Measurements from ENCODE around the gene MARCHF4.

The MARCHF4 gene

GRCh38 chr2:216351172-216351925 lies 20.9 kb downstream of the MARCHF4 start:
- DNase-seq (ENCODE audit: low read depth in 1 of 2, low spot score in 1 of 2) = no peak

- DNase-seq (ENCODE audit: low read depth in 1 of 2, low spot score in 1 of 2) = no peak
These were observed 22.0 kb downstream of the MARCHF4 start for GRCh38 chr2:216350214-216350791.

DNA sequence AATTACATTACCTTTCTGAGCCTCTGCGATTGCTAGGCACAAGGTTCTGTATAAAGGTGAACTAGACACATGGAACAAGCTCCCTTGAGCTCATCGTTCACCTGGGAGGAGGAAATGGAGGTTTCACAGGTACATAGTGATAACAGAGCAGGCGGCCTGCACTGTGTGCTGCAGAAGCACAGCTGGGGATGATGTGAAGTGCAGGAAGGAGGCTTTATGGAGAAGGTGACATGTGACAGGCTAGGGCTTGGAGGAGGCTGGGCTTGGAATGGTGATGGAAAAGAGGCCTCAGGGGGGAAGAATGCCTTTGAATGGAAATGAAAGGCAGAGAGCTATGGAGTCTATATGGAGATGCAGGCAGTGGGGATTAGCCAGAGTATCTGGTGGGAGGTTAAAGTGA lies 22.9 kb downstream of the MARCHF4 start:
- no peak for DNase-seq (ENCODE audit: low read depth in 1 of 2, low spot score in 1 of 2)

DNA sequence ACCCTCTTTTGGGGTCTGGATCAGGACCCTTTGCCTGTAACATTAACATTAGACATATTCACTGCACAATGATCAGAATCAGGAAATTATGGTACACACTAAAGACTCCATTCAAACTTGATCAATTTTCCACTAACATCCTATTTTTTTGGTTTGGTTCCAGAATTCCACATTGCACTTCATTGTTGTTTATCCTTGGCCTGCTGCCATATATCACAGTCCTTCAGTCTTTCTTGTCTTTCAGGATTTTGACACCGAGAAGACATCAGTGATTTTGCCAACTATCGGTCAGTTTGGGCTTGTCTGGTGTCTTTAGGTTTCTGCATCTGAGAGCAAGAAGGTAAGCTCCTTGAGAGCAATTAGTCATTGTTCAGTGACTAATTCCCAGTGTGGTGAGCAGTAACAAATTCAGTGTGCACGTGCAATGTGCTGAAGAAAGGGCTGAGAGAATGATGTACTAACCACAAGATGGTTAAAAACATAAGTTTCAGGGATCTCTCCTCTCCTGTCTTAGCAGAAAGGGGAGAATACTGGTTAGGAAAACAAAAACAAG lies 23.5 kb downstream of the MARCHF4 start:
- DNase-seq (ENCODE audit: low read depth in 1 of 2, low spot score in 1 of 2) = no peak

- DNase-seq (ENCODE audit: low read depth in 1 of 2, low spot score in 1 of 2) = no peak
These were observed 25.5 kb downstream of the MARCHF4 start for GRCh38 chr2:216346781-216347180.

- no peak for DNase-seq (ENCODE audit: low read depth in 1 of 2, low spot score in 1 of 2)
These were observed 26.4 kb downstream of the MARCHF4 start for GRCh38 chr2:216345846-216346245.

DNA sequence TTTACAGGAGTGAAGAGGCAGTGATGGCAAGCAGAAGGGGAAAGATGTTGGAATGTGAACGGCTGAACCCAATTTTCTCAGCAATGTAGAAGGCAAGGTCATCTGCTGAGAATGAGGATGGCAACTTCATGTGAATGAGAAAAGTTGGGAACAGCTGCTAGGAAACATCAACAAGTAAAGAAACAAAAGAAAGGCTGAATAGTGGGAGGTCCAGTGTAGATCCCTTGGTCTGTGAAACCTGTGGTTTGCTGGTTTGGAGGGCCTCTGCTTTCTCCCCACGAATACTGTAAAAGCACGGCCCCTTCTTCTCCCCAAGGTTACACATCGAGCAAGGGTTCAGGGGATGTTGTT lies 27.4 kb downstream of the MARCHF4 start:
- DNase-seq (ENCODE audit: low read depth in 1 of 2, low spot score in 1 of 2) = no peak

- no peak for DNase-seq (ENCODE audit: low read depth in 1 of 2, low spot score in 1 of 2)
These were observed 27.9 kb downstream of the MARCHF4 start for GRCh38 chr2:216344206-216344949.

DNA sequence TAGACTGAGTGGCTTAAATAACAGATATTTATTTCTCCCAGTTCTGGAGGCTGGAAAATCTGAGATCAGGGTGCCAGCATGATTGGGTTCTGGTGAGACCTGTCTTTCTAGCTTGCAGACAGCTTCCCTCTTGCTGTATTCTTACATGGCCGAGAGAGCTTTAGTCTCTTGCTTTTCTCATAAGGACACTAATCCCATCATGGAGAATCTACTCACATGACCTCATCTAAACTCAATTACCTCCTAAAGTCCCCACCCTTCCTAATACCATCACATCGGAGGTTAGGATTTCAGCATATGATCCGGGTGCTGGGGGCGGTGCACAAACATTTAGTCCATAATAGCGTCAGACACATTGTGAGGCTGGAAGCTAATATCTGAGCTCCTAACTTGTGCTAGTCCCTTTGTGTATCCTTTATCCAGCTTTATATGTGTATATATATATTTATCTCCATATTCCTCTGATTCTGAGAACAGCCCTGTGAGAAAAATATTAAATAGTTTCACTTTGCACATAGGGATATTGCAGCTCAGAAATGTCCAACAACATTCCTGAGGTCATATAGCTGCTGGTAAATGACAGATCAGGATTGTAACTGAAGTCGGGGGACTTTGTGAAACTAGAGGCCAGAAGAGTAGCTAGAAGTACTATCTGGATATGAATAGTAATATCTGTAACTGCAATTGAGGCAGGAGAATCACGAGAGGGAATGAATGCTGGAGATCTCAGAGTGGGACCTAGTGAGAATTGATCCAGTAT lies 28.9 kb downstream of the MARCHF4 start:
- no peak for DNase-seq (ENCODE audit: low read depth in 1 of 2, low spot score in 1 of 2)

GRCh38 chr2:216341121-216341520 lies 31.2 kb downstream of the MARCHF4 start:
- DNase-seq (ENCODE audit: low read depth in 1 of 2, low spot score in 1 of 2) = no peak

GRCh38 chr2:216340280-216340631 lies 32.0 kb downstream of the MARCHF4 start:
- DNase-seq (ENCODE audit: low read depth in 1 of 2, low spot score in 1 of 2) = no peak

GRCh38 chr2:216339456-216340279 lies 32.6 kb downstream of the MARCHF4 start:
- DNase-seq (ENCODE audit: low read depth in 1 of 2, low spot score in 1 of 2) = no peak

GRCh38 chr2:216335252-216335651 lies 37.0 kb downstream of the MARCHF4 start:
- no peak for DNase-seq (ENCODE audit: low read depth in 1 of 2, low spot score in 1 of 2)

DNA sequence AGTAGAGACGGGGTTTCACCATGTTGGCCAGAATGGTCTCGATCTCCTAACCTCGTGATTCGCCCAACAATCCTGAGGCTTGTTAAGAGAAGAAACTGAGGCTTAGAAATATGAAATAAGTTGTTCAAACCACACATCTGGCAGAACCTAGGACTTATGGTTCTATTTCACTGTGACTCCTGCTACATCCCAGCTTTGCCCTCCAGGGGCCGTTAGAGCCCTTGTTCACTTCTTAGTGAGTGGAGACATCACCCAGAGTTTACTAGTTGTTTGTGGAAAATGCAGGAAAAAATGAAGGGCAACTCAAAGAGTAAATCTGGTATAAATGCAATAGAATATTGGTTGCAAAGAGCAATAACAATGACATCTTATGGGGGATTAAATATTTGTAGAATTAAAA lies 43.9 kb downstream of the MARCHF4 start:
- DNase-seq (ENCODE audit: low read depth in 1 of 2, low spot score in 1 of 2) = no peak

DNA sequence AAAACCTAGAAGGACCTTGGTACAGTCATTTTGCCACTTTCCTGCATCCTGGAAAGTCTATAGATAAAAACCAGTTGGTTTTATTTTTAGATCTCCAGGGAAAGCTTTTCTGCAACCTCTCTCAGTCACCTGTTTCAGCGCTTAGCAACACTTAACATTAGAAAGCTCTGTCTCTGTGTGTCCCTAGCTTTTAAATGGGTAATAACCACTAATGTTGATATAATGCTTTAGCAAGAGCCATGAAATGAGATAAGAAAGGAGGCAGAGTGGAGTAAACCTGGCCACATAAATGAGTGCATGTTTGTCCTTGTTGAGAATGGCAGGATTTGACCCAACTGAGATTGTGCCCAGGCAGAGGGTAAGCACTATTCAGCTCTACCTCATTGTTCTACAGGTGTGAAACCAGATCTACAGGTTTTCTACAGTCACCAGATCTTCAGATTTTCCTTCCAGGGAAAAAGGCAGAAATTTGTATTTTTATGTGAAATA lies 44.8 kb downstream of the MARCHF4 start:
- DNase-seq (ENCODE audit: low read depth in 1 of 2, low spot score in 1 of 2) = no peak

Measured in activated CD4-positive, alpha-beta T cell treated with anti-CD3 and anti-CD28 coated beads, Interleukin-2, amount 50 U/mL, for 24 hours (primary cell).